Endothelial cell of umbilical vein (primary cell): Measurements from ENCODE around the gene ACTL10. TPM values are rescaled to one million over a fixed set of nuclear protein-coding genes. Genes with fewer than 3 reads are reported as not detected.

Experiments used
- BruUV-seq: library from RNA; stranded (reverse); fragments of 400-500 nt; replicated peaks from 2 replicates; lab custom pipeline; 2021; lab: Mats Ljungman, UMichigan
- CTCF ChIA-PET: fragments of 300-600, 350-600 bp; sonication (Branson Sonifier 250); formaldehyde crosslinking; loops from one replicate; lab custom pipeline; 2021; ENCODE audit warnings: antibody characterized with exemption, inconsistent platforms; lab: Charles Lee
- POLR2A ChIA-PET: fragments of 300-600, 350-600 bp; sonication (Branson Sonifier 250); formaldehyde crosslinking; loops from one replicate; lab custom pipeline; 2021; ENCODE audit warnings: antibody characterized with exemption, inconsistent platforms; lab: Charles Lee
- DNase-seq: peaks from one replicate; pipeline ENCODE4 v3.0.0-alpha.2; 2011; ENCODE audit warnings: low read depth, low spot score
- FAIRE-seq: peaks from 2 replicates; lab custom pipeline; 2011; peaks lifted over from hg19 to GRCh38; lab: Jason Lieb, UNC
- H2AFZ ChIP-seq: 2 replicates; pipeline ENCODE4 v1.6.0; 2012; ENCODE audit warnings: low read depth, low read length, control low read depth, inconsistent platforms
- H3K27ac ChIP-seq: 2 replicates; pipeline ENCODE4 v1.5.1; 2011; ENCODE audit warnings: low read depth, mild to moderate bottlenecking, control low read depth, low read length, moderate library complexity; ENCODE audit not compliant: insufficient read depth
- H3K27me3 ChIP-seq, 2 experiments: 2 replicates each; pipeline versions ENCODE4 v1.6.0 to v1.6.1; 2011; ENCODE audit warnings: low read length in 2 of 2, mixed read lengths in 1 of 2; ENCODE audit not compliant: control insufficient read depth in 2 of 2, insufficient read depth in 2 of 2
- H3K36me3 ChIP-seq, 2 experiments: 2 replicates in 1 of 2; 3 replicates in 1 of 2; pipeline ENCODE4 v1.5.1; 2011; ENCODE audit warnings: low read length in 2 of 2, mild to moderate bottlenecking in 1 of 2, moderate library complexity in 1 of 2; ENCODE audit not compliant: control insufficient read depth in 2 of 2, insufficient read depth in 2 of 2; ENCODE audit errors: extremely low read depth in 1 of 2
- H3K4me1 ChIP-seq: 3 replicates; pipeline ENCODE4 v1.5.1; 2011; ENCODE audit warnings: mild to moderate bottlenecking, low read length; ENCODE audit not compliant: control insufficient read depth, insufficient read depth; ENCODE audit errors: extremely low read depth
- H3K4me2 ChIP-seq: 2 replicates; pipeline ENCODE4 v1.6.1; 2011; ENCODE audit warnings: low read length, control low read depth, mixed read lengths; ENCODE audit not compliant: insufficient read depth
- H3K4me3 ChIP-seq, 3 experiments: fragments of 200-600 bp in 1 of 3; sonication (generic), shearing (Covaris generic) in 1 of 3; replicated peaks in 1 of 3; 2 replicates each; pipeline ENCODE4 v1.5.1; 2011 to 2016; ENCODE audit warnings: control low read depth in 3 of 3, low read length in 3 of 3, mild to moderate bottlenecking in 2 of 3, inconsistent platforms in 1 of 3, low read depth in 1 of 3, moderate library complexity in 1 of 3; ENCODE audit not compliant: insufficient read depth in 1 of 3
- H3K79me2 ChIP-seq: 2 replicates; pipeline ENCODE4 v1.6.0; 2012; ENCODE audit warnings: low read length, inconsistent platforms; ENCODE audit not compliant: control insufficient read depth, insufficient read depth
- H3K9ac ChIP-seq: replicated peaks from 2 replicates; pipeline ENCODE3; 2011; ENCODE audit warnings: low read length, control low read depth; ENCODE audit not compliant: insufficient read depth; ENCODE audit errors: extremely low read depth
- H3K9me1 ChIP-seq: replicated peaks from 3 replicates; pipeline ENCODE4 v1.6.0; 2011; ENCODE audit warnings: mild to moderate bottlenecking, low read length; ENCODE audit not compliant: control insufficient read depth, insufficient read depth; ENCODE audit errors: extremely low read depth
- H3K9me3 ChIP-seq: replicated peaks from 2 replicates; pipeline ENCODE4 v1.5.1; 2012; ENCODE audit warnings: low read length, inconsistent platforms; ENCODE audit not compliant: control insufficient read depth, insufficient read depth
- H4K20me1 ChIP-seq: replicated peaks from 2 replicates; pipeline ENCODE3; 2011; ENCODE audit warnings: mild to moderate bottlenecking, low read length; ENCODE audit not compliant: control insufficient read depth, insufficient read depth; ENCODE audit errors: extremely low read depth
- EZH2 ChIP-seq: IDR thresholded peaks from 2 replicates; pipeline ENCODE4 v1.6.1; 2012; ENCODE audit warnings: borderline replicate concordance, low read depth, mild to moderate bottlenecking, moderate library complexity, low read length, inconsistent platforms; ENCODE audit not compliant: severe bottlenecking
- FOS ChIP-seq: IDR thresholded peaks from 2 replicates; pipeline ENCODE4 v1.6.1; 2011; ENCODE audit warnings: mild to moderate bottlenecking, low read length, moderate library complexity, borderline replicate concordance; ENCODE audit not compliant: insufficient read depth
- GATA2 ChIP-seq: IDR thresholded peaks from 2 replicates; pipeline ENCODE4 v1.7.0; 2011; ENCODE audit warnings: low read depth, mild to moderate bottlenecking, moderate library complexity, mixed read lengths, low read length; ENCODE audit not compliant: insufficient read length, insufficient read depth
- JUN ChIP-seq: IDR thresholded peaks from 2 replicates; pipeline ENCODE4 v1.6.1; 2011; ENCODE audit warnings: borderline replicate concordance, low read depth; ENCODE audit not compliant: insufficient read length, insufficient read depth
- MYC ChIP-seq: IDR thresholded peaks from one replicate; pipeline ENCODE4 v1.6.1; 2011; ENCODE audit warnings: mild to moderate bottlenecking, low read depth, low read length
- POLR2A ChIP-seq: IDR thresholded peaks from 2 replicates; pipeline ENCODE4 v1.6.1; 2012; ENCODE audit warnings: low read depth, mild to moderate bottlenecking, control low read depth, low read length
- POLR2AphosphoS5 ChIP-seq: IDR thresholded peaks from 2 replicates; pipeline ENCODE4 v1.6.1; 2012; ENCODE audit warnings: low read depth, mild to moderate bottlenecking, control low read depth, low read length, moderate library complexity; ENCODE audit not compliant: insufficient read depth
- dilution Hi-C: fragments of 300-500 bp; cut with MboI; formaldehyde crosslinking; loops from one replicate; pipeline ENCODE4 v1.15.0; 2019; ENCODE audit warnings: low sequenced_read_pairs; ENCODE audit not compliant: extremely low pct_ligation_motif_present
- intact Hi-C: fragments of 100-400 bp; cut with micrococcal nuclease; formaldehyde crosslinking; loops from one replicate; pipeline ENCODE4 v1.10.0; 2022
- polyA plus RNA-seq, 4 experiments: library from polyadenylated mRNA; depleted of rRNA in 3 of 4; stranded (reverse) in 3 of 4; unstranded in 1 of 4; fragments of >200 nt; gene quantifications; 2 replicates each; pipeline versions ENCODE4 v1.2.1 to v1.2.3, GENCODE V29; 2011 to 2012; ENCODE audit warnings: missing spikeins in 1 of 4
- total RNA-seq: library from RNA; stranded (reverse); gene quantifications from 2 replicates; pipeline ENCODE4 v1.2.3, GENCODE V29; 2021
- TF ChIP-seq, protein P1 (sequence below): IDR thresholded peaks from 2 replicates; pipeline ENCODE4 v1.6.1; 2011; ENCODE audit not compliant: insufficient read depth, insufficient read length
- TF ChIP-seq, protein P2 (sequence below), 2 donors: IDR thresholded peaks; 1 replicate in 1 of 2; 2 replicates in 1 of 2; pipeline ENCODE4 v1.5.1; 2011; ENCODE audit warnings: low read length in 2 of 2, mild to moderate bottlenecking in 2 of 2, moderate library complexity in 2 of 2, control low read depth in 1 of 2, inconsistent platforms in 1 of 2, low read depth in 1 of 2; ENCODE audit not compliant: insufficient read depth in 1 of 2; ENCODE audit errors: extremely low read depth in 1 of 2

ACTL10 gene
- total and polyA plus RNA-seq, 2 donors (not counting 3 experiments of a cell fraction or from before 2014, with no cell fraction given) = 0.92 to 1.4 TPM

DNA sequence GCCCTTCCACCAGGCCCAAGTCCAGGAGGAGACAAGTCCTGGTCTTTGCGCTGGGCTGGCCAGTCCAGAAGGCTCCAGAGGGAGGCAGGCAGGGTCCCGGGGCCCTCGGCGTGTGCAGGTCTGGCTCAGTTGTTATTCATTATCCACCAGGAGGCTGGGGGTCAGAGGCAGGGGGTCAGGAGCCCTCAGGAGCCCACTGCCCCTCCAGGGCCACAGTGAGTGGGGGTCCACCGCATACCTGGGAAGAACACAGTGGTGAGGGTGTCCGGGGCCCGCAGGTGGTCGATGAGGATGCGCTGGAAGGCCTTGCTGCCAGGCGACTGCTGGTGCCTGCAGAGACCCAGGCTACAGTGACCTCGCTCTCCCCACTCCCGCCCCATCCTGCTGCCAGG is 9.0 kb upstream of the ACTL10 start:
- no peaks in the 10 kb centered on the region for H3K36me3 ChIP-seq
- TF ChIP-seq POLR2AphosphoS5 (no peak), POLR2A (no peak), JUN (no peak), MYC (no peak), FOS (no peak), EZH2 (no peak), GATA2 (no peak)
- TF ChIP-seq, protein P1, sequence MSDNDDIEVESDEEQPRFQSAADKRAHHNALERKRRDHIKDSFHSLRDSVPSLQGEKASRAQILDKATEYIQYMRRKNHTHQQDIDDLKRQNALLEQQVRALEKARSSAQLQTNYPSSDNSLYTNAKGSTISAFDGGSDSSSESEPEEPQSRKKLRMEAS = no peak
- TF ChIP-seq, protein P2, sequence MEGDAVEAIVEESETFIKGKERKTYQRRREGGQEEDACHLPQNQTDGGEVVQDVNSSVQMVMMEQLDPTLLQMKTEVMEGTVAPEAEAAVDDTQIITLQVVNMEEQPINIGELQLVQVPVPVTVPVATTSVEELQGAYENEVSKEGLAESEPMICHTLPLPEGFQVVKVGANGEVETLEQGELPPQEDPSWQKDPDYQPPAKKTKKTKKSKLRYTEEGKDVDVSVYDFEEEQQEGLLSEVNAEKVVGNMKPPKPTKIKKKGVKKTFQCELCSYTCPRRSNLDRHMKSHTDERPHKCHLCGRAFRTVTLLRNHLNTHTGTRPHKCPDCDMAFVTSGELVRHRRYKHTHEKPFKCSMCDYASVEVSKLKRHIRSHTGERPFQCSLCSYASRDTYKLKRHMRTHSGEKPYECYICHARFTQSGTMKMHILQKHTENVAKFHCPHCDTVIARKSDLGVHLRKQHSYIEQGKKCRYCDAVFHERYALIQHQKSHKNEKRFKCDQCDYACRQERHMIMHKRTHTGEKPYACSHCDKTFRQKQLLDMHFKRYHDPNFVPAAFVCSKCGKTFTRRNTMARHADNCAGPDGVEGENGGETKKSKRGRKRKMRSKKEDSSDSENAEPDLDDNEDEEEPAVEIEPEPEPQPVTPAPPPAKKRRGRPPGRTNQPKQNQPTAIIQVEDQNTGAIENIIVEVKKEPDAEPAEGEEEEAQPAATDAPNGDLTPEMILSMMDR (IDR thresholded peaks at IDR 0.05; ENCODE audit: extremely low read depth in 1 of 2, insufficient read depth in 1 of 2, low read depth in 1 of 2, low read length in 2 of 2) = no peak
- no peaks in the 10 kb centered on the region for H3K79me2 ChIP-seq
- ChIA-PET POLR2A (no interaction called here), CTCF (interaction anchor here (1.0 to 1.4 kb wide), 3 partner anchors 9 to 200 kb away, joined by 3 read pairs; partner anchors contain the start of gene ACTL10)
- no peaks in the 10 kb centered on the region for H4K20me1 ChIP-seq
- no peak overlapping the region for H3K27ac ChIP-seq
- H3K9ac ChIP-seq = no peak overlapping the region
- intact Hi-C loops (no loop called here), dilution Hi-C loops (no loop called here)
- H3K4me2 ChIP-seq = no peak overlapping the region
- FAIRE-seq (no peak), DNase-seq (no peak)
- no peak overlapping the region for H2AFZ ChIP-seq
- H3K27me3 ChIP-seq = no peaks in the 10 kb centered on the region
- H3K9me3 ChIP-seq = no peaks in the 10 kb centered on the region
- no peaks in the 10 kb centered on the region for H3K9me1 ChIP-seq
- BruUV-seq = no TSS peak
- H3K4me3 ChIP-seq = no peak overlapping the region
- H3K4me1 ChIP-seq = no peaks in the 10 kb centered on the region
